Chondrocyte (in vitro differentiated cells): ENCODE results near the gene OR7G3. TPM values are rescaled to one million over a fixed set of nuclear protein-coding genes. Genes with fewer than 3 reads are reported as not detected.

Experiments
- DNase-seq: peaks from one replicate; pipeline ENCODE4 v3.0.0; 2021; ENCODE audit warnings: mixed read lengths, low spot score
- H3K27ac Mint-ChIP-seq: one replicate; pipeline ENCODE4 v1.8.0; 2021; ENCODE audit warnings: mild to moderate bottlenecking, moderate library complexity, mixed read lengths; ENCODE audit not compliant: unreplicated experiment
- H3K27me3 Mint-ChIP-seq: 2 replicates; pipeline ENCODE4 v1.8.0; 2021; ENCODE audit warnings: low read depth, mixed read lengths
- H3K36me3 Mint-ChIP-seq: 2 replicates; pipeline ENCODE4 v1.8.0; 2021; ENCODE audit warnings: low read depth, mixed read lengths
- H3K4me1 Mint-ChIP-seq: 2 replicates; pipeline ENCODE4 v1.8.0; 2021; ENCODE audit warnings: low read depth, mild to moderate bottlenecking, mixed read lengths
- H3K4me3 Mint-ChIP-seq: one replicate; pipeline ENCODE4 v1.8.0; 2021; ENCODE audit warnings: mild to moderate bottlenecking, moderate library complexity, mixed read lengths; ENCODE audit not compliant: unreplicated experiment
- H3K9me3 Mint-ChIP-seq: 2 replicates; pipeline ENCODE4 v1.8.0; 2021; ENCODE audit warnings: low read depth, mixed read lengths
- CTCF ChIP-seq: fragments of 200-600 bp; sonication (generic); IDR thresholded peaks from 2 replicates; pipeline ENCODE4 v1.5.0; 2021; ENCODE audit warnings: antibody characterized with exemption, mild to moderate bottlenecking, moderate library complexity
- total RNA-seq: library from RNA; stranded (reverse); gene quantifications from 3 replicates; pipeline ENCODE4 v1.2.1, GENCODE V29; 2021

Gene OR7G3
- total RNA-seq, 1 donor from 2014 or later: not detected

- no peak for TF ChIP-seq CTCF
These were observed 48.1 kb downstream of the OR7G3 start for GRCh38 chr19:9078651-9079050.

GRCh38 chr19:9076901-9077300 lies 49.8 kb downstream of the OR7G3 start:
- DNase-seq: no peak
- TF ChIP-seq CTCF: no peak
- Mint-ChIP-seq H3K27me3 (no peaks in the 10 kb centered on the region), H3K4me3 (no peak overlapping the region), H3K36me3 (no peaks in the 10 kb centered on the region), H3K4me1 (peaks cover 17% of the 10 kb centered on the region), H3K9me3 (no peaks in the 10 kb centered on the region), H3K27ac (peak overlapping the region; percentile 32)

More at GRCh38 chr19:9078651-9079050, 48.1 kb downstream of the OR7G3 start:
- Mint-ChIP-seq H3K4me1 (peaks cover 17% of the 10 kb centered on the region), H3K27ac (no peak overlapping the region), H3K36me3 (no peaks in the 10 kb centered on the region), H3K27me3 (peaks cover 5% of the 10 kb centered on the region), H3K4me3 (no peak overlapping the region), H3K9me3 (no peaks in the 10 kb centered on the region)
- DNase-seq: no peak

Other genes starting within 250 kb of the OR7G3 start
- gene MUC16, start 116.5 kb downstream of the OR7G3 start, total RNA-seq: not detected in 3 replicates
- not detected in 3 replicates for gene OR1M1, start 39.9 kb downstream of the OR7G3 start, total RNA-seq
- not detected in 3 replicates for gene OR7G2, start 19.5 kb downstream of the OR7G3 start, total RNA-seq
- gene OR7G1, start 11.2 kb downstream of the OR7G3 start, total RNA-seq: not detected in 3 replicates
- 21.6 to 23.0 TPM (median 22.0 TPM) in 3 replicates for gene ZNF317, start 13.4 kb upstream of the OR7G3 start, total RNA-seq
- 0.33 to 0.70 TPM (median 0.60 TPM) in 3 replicates for gene OR7D2, start 52.0 kb upstream of the OR7G3 start, total RNA-seq
- gene OR7D4, start 92.6 kb upstream of the OR7G3 start, total RNA-seq: not detected in 3 replicates
- not detected in 3 replicates for gene OR7E24, start 124.0 kb upstream of the OR7G3 start, total RNA-seq
- 6.9 to 12.2 TPM (median 10.5 TPM) in 3 replicates for gene ZNF699, start 182.9 kb upstream of the OR7G3 start, total RNA-seq
- 9.9 to 16.6 TPM (median 10.8 TPM) in 3 replicates for gene ZNF559, start 197.2 kb upstream of the OR7G3 start, total RNA-seq
- gene ZNF177, start 236.1 kb upstream of the OR7G3 start, total RNA-seq: 3.7 to 8.5 TPM (median 4.4 TPM) in 3 replicates